ENCODE results near the gene NPHP4. TPM values are rescaled to one million over a fixed set of nuclear protein-coding genes. Genes with fewer than 3 reads are reported as not detected.

NPHP4 gene
- polyA plus RNA-seq, 2 of the 4 experiments (the other 2 are of a cell fraction): 2.9 to 5.1 TPM

GRCh38 chr1:5834477-5835178 lies 157.6 kb downstream of the NPHP4 start:
- FAIRE-seq (no peak), ATAC-seq (peak; percentile 6 to 34; a peak in 3 of 6 replicates), DNase-seq (ENCODE audit: low read depth in 1 of 2, low spot score in 1 of 2) (no peak)
- no peaks in the 10 kb centered on the region for H3K4me1 ChIP-seq
- 49% methylated on average over 12 of the region's 32 CpGs for WGBS (ENCODE audit: missing lambda C conversion rate)
- no peak overlapping the region for H3K4me3 ChIP-seq
- CTCF ChIA-PET: no interaction called here
- POLR2A ChIA-PET: no interaction called here
- no peak overlapping the region for H3K27ac ChIP-seq
- no peak overlapping the region for H3K4me2 ChIP-seq
- H3K9me3 ChIP-seq: no peaks in the 10 kb centered on the region
- TF ChIP-seq, protein P1, sequence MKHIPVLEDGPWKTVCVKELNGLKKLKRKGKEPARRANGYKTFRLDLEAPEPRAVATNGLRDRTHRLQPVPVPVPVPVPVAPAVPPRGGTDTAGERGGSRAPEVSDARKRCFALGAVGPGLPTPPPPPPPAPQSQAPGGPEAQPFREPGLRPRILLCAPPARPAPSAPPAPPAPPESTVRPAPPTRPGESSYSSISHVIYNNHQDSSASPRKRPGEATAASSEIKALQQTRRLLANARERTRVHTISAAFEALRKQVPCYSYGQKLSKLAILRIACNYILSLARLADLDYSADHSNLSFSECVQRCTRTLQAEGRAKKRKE (CRISPR knock-in tag; IDR thresholded peaks at IDR 0.05; ENCODE audit: low read depth): no peak
- TF ChIP-seq NPAS2 (CRISPR knock-in tag; IDR thresholded peaks at IDR 0.05; ENCODE audit: borderline replicate concordance): no peak

- Histone ChIP-seq H3K4me1 (no peaks in the 10 kb centered on the region), H3K4me2 (no peak overlapping the region), H3K4me3 (no peak overlapping the region), H3K9me3 (no peaks in the 10 kb centered on the region), H3K27ac (no peak overlapping the region)
- WGBS (ENCODE audit: missing lambda C conversion rate): 50% methylated on average over 2 of the region's 14 CpGs
- ChIA-PET POLR2A (no interaction called here), CTCF (interaction anchor here (1.0 kb wide), 1 partner anchor 51 kb away, joined by 3 read pairs; no protein-coding TSS in a partner anchor)
- ATAC-seq: no peak
- no peak for DNase-seq (ENCODE audit: low read depth in 1 of 2, low spot score in 1 of 2)
- TF ChIP-seq PBX3 (IDR thresholded peaks at IDR 0.05) (no peak), MAZ (IDR thresholded peaks at IDR 0.05; ENCODE audit: borderline replicate concordance, low read depth, low read length) (no peak), ZFP36 (IDR thresholded peaks at IDR 0.05; ENCODE audit: borderline replicate concordance, partially characterized antibody) (no peak), ZSCAN20 (CRISPR knock-in tag; IDR thresholded peaks at IDR 0.05) (no peak), FOXS1 (CRISPR knock-in tag; IDR thresholded peaks at IDR 0.05) (no peak), CTCF (IDR thresholded peaks at IDR 0.05) (no peak)
- no peak for FAIRE-seq
These were observed 158.3 kb downstream of the NPHP4 start for GRCh38 chr1:5833911-5834310.

- Histone ChIP-seq H3K4me3 (no peak overlapping the region), H3K4me2 (no peak overlapping the region), H3K9me3 (no peaks in the 10 kb centered on the region), H3K27ac (no peak overlapping the region), H3K4me1 (no peaks in the 10 kb centered on the region)
- ChIA-PET CTCF (interaction anchor here (0.6 to 1.0 kb wide), 2 partner anchors 50 to 416 kb away, joined by 3 read pairs; no protein-coding TSS in a partner anchor), POLR2A (no interaction called here)
- FAIRE-seq (no peak), DNase-seq (ENCODE audit: low read depth in 1 of 2, low spot score in 1 of 2) (no peak), ATAC-seq (no peak)
- TF ChIP-seq HDAC2 (IDR thresholded peaks at IDR 0.05) (no peak), HOXB13 (CRISPR knock-in tag; IDR thresholded peaks at IDR 0.05; ENCODE audit: low read depth) (no peak), POLR2AphosphoS2 (conservative IDR thresholded peaks at IDR 0.05; ENCODE audit: low read length) (no peak), EHF (CRISPR knock-in tag; IDR thresholded peaks at IDR 0.05) (no peak), CHD2 (IDR thresholded peaks at IDR 0.05; ENCODE audit: low read length, partially characterized antibody) (no peak), CBX8 (IDR thresholded peaks at IDR 0.05) (no peak), NPAS2 (CRISPR knock-in tag; IDR thresholded peaks at IDR 0.05; ENCODE audit: borderline replicate concordance) (no peak), NR3C1 (IDR thresholded peaks at IDR 0.05) (no peak), NFE2L2 (conservative IDR thresholded peaks at IDR 0.05; ENCODE audit: low read length) (no peak)
- TF ChIP-seq, protein P2, sequence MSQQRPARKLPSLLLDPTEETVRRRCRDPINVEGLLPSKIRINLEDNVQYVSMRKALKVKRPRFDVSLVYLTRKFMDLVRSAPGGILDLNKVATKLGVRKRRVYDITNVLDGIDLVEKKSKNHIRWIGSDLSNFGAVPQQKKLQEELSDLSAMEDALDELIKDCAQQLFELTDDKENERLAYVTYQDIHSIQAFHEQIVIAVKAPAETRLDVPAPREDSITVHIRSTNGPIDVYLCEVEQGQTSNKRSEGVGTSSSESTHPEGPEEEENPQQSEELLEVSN (IDR thresholded peaks at IDR 0.05; ENCODE audit: borderline replicate concordance, low read depth): no peak
- TF ChIP-seq, protein P3, sequence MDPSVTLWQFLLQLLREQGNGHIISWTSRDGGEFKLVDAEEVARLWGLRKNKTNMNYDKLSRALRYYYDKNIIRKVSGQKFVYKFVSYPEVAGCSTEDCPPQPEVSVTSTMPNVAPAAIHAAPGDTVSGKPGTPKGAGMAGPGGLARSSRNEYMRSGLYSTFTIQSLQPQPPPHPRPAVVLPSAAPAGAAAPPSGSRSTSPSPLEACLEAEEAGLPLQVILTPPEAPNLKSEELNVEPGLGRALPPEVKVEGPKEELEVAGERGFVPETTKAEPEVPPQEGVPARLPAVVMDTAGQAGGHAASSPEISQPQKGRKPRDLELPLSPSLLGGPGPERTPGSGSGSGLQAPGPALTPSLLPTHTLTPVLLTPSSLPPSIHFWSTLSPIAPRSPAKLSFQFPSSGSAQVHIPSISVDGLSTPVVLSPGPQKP (IDR thresholded peaks at IDR 0.05; ENCODE audit: low read depth, low read length): no peak
- 50% methylated on average over 22 of the region's 40 CpGs for WGBS (ENCODE audit: missing lambda C conversion rate)
These were observed 159.0 kb downstream of the NPHP4 start for GRCh38 chr1:5832916-5833895.
